ENCODE measurements around the gene MAST4. TPM values are rescaled to one million over a fixed set of nuclear protein-coding genes. Genes with fewer than 3 reads are reported as not detected.

MAST4 gene
- total RNA-seq, result 12.7 and 14.8 TPM in 2 replicates

GRCh38 chr5:66595756-66596635, at the start of gene MAST4:
Gene MAST4 (plus strand): TSS chr5:66596393. CDS start chr5:66596656, 263 bp downstream.

GRCh38 chr5:67196537-67197059, 600.4 kb downstream of the MAST4 start, which contains the start of gene CD180:
Gene CD180 (minus strand): TSS chr5:67196799. CDS start chr5:67196641, 158 bp downstream.

Data from articular chondrocyte of knee joint (primary cell).